Ishikawa (cell line): ENCODE data around the gene FRK.

Experiments used
- CEBPB ChIP-seq: IDR thresholded peaks from 2 replicates; pipeline ENCODE4 v1.6.1; 2012
- EP300 ChIP-seq: IDR thresholded peaks from 2 replicates; pipeline ENCODE4 v1.6.1; 2012; ENCODE audit warnings: borderline replicate concordance
- FOXM1 ChIP-seq: IDR thresholded peaks from 2 replicates; pipeline ENCODE4 v1.6.1; 2012; ENCODE audit warnings: low read depth, borderline replicate concordance
- MAX ChIP-seq: IDR thresholded peaks from 2 replicates; pipeline ENCODE4 v1.6.1; 2012
- REST ChIP-seq: IDR thresholded peaks from 2 replicates; pipeline ENCODE4 v1.6.1; 2012; ENCODE audit warnings: low read depth, mild to moderate bottlenecking
- TEAD4 ChIP-seq: IDR thresholded peaks from 2 replicates; pipeline ENCODE4 v1.6.1; 2012

DNA sequence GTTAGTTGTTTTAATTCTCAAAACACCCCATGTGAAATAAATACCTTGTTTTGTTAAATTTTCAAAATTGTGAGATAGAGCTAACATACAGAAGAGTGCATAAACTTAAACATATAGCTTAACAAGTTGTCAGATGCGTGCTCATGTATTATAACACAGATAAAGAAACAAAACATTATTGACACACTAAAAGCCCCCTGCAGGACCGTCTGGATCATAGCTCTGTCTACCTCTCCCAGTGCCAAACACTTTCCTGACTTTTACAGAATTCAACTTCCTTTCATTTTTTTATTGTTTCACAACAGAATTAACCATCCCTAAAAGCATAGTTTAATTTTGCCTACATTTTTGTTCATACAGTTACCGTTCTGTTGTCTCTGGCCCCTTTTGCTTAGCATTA, 17.8 kb upstream of the FRK start:
- TF ChIP-seq CEBPB (no peak), FOXM1 (no peak), EP300 (no peak), MAX (no peak), REST (no peak), TEAD4 (no peak)
